Medulla oblongata (tissue), 1 donor: ENCODE measurements around the gene VCP.
A peak's percentile ranks its signal among the peaks of the same experiment; 100 is the strongest.

Source experiments
- DNase-seq: peaks from one replicate; pipeline ENCODE4 v3.0.0-alpha.2; 2015; ENCODE audit errors: extremely low spot score

The VCP gene

DNA sequence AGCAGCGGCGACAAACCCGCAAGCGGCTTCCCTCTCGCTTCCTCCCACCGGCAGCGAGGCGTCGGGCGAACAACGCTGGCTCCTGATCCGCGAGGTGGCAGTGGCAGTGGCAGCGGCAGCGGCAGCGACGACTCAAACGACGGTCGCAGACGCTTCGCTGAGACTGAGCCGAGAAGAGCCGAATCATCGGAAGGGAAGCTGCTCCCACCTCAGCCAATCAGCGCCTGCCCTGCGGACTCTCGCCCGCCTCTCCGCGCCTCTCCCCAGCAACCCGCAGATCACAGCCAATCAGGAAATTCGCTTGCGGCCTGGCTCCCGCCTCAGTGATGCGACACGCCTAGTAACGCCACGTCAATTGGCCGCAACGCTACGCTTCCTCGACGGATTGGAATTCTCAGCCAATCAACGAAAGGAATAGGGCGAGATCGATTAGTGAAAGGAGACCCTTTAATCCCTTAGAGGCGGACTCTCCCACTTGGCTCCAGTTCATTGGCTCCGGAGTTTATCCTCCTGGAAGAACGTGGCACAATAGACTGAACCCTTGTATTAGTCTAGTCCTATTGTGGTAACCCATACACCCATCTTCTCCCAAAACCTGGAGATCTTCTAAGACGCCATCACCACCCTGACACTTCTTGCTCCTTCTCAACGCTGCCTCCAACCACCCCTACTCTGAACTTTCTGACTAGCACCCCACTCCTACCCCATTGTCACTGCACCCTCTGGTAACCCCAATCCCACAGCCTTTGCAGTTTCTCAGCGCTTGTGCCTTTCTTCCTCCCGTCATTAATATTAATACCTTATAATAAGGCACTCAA is at the start of gene VCP:
Gene VCP, minus strand, starts transcription at position 165 of the 818 bp plus-strand sequence. CDS start 272 bp downstream, outside the sequence.
- peak; percentile 99 for DNase-seq

DNA sequence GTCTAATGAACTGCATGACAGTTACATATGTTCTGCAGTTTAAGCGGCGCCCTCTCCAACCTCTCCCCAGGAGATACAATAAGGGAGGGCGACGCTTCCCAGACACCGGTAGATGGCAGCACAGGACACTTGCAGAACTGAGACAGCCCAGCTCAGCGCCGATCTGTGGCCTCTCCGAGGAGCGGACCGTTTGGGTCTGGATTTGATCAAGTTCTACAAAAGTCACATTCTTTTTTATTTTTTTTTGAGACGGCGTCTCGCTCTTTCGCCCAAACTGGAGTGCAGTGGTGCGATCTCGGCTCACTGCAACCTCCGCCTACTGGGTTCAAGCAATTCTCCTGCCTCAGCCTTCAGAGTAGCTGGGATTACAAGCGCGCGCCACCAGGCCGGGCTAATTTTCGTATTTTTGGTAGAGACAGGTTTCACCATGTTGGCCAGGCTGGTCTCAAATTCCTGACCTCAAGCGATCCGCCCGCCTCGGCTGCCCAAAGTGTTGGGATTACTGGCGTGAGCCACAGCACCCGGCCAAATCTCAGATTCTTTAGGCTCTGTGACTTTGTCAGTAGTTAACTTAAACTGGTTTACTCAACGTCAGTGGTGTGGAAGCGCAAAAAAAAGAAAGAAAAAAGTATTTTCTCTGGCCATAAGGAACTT is 44.6 kb upstream of the VCP start:
- DNase-seq = peak; percentile 97

DNA sequence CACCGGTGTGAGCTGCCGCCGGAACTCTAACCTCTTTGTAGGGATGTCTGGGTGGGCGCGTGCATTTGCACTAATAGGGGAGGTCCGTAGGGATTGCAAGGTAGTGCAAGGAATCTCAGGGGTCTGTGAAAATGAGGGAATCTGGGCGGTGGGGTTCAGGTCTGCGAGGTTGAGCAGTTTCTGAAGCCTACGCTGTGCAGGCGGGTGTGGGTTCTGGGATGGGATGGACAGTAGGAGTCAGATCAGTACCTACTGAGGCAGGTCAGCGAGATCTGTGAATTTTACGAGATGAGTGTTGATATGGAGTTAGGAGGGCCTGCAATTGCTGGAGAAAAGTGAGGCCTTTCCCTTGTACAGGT is 44.1 kb upstream of the VCP start:
- DNase-seq = no peak

DNA sequence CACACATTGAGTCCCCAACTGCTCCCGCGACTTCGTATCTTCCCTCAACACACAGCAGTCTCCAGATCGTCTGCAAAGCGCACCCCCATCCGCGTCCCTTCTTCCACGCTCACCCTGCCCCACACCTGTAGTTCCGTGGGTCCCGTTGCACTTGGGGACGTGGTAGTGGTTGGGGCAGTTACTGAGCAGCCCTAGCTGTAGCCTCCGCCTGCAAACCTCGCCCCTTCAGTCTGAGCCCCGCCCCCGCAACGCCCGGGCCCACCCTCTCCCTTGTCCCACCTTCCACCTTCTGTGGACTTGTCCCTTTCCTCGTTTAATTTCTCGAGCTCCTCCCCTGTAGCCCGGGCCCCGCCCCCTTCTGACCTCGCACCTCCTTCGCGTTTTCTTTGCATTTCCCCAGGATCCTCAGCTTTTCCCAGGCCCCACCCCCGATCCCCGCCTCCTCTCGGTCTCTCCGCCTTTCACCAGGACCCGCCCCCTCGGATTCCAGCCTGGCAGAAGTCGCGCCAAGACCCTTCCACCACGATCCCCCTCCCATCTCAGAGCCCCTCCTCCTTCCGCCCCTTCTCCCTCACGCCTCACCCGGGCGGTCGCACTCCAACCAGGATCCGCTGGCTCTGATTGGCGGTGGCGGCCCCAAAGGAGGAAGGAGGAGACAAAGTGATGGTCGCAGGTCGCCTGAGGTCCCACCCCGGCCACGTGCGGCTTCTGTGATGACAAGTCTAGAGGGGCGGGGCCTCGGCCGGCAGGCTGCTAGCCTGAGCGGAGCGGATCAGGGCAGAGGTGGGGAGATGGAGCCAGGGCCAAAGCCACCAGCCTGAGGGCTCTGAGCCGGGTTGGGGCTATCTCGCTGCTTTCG is 43.5 kb upstream of the VCP start, which contains the start of gene ATOSB:
Gene ATOSB, minus strand, starts transcription at position 183 of the 859 bp plus-strand sequence. CDS start 7,588 bp downstream, outside the sequence.
- peak; percentile 91 for DNase-seq

DNA sequence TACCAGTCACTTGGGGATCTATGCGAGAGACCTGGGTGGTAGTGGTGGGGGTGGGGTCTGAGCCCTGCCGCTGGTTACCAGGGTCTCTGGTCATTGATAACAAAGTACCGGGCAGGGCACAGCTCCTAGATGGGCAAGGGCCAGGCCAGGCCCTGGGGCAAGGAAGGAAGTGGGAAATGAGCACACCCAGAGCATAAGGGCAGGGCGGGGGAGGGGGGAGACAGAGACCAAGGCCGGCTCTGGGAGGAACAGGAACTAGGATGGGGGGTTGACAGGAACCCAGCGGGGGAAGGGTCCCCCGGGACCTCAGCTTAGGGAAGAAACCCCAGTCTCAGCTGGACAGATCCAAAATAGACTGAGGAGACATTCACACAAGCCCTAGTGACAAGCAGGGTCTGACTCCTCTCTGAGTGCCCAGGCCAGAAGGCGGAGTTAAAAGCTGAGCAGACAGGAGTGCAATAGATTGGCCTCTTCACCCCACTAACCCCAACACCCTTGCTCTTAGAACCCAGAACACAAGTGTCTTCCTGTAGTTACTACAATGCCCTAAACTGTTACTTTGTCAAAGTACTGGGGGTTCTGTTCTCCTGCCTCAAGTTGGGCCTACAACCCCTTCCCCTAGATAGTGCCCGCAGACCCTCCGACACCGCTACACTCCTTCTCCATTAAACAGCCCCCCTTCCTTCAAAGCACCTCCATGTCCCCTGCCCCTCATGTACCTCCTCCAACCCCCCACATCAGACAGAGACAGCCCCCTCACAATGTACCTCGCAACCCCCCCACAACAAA is 42.6 kb upstream of the VCP start:
- DNase-seq = peak; percentile 67

DNA sequence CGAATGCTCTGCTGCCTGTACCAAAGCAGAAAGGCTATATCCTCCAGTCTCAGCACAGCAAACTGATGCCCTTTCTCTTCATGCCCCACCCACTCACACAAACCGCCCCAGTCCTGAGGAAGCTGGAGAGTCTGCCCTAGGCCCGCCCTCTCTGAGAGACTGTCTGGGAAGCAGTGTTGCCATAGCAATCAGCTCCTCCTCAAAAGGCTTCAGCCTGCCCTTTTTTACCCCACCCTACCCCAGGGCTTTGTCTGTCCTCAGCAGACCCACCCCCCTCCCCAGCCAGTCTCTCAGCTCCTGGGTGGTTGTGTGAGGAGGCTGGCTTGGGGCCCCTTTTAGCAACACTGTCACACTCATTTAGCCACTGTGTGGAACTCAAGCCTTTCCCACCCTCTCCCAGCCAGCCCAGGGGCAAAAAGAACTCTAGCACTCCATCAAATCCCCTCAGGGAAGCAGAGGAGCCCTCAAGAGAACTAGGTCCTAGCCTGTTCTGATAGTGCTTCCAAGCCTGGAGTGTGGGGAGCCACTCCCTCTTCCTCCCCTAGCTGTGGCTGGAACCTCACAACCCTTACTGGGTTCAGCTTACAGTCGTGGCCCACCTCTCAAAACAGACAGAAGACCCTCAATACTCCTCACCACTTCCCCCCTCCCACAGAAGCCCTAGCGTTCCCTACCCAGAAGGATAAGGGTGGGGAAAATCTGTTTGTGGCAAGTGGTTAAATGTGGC is 41.9 kb upstream of the VCP start:
- DNase-seq = peak; percentile 94

DNA sequence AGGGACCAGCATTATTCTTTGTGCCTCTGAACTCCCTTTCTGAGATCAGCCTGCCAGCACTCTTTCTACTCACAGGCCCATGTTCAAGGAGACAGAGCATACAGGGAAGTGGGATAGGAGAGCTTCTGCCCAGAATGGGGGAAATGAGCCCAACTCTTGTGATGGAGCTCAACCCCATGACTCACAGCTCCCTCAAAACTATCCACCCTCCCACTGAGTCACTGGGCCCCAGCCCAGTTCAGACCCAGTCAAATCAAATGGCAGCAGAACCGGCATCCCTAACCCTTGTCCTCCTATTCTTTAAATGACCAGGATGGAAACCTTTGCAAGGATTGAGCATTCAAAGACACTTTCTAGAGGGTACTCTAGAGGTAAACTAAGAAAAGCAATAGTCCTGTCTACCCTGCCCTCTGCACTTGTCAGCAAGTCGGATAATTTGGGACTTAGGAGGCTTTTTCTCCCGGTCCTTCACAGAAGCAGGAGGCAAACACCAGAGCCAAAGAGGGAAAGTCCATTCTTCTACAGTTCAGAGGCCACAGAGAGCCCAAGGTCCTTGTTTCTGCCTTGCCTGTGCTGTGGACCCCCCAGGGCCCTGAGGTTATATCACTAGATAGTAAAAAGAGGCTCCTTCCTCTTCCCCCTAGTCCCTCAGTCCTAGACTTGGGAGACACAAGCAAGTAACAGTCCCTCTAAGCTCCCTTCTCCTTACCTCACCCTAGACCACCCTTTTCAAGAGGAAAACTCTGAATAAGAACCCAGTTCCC is 40.0 kb upstream of the VCP start:
- peak; percentile 59 for DNase-seq

DNA sequence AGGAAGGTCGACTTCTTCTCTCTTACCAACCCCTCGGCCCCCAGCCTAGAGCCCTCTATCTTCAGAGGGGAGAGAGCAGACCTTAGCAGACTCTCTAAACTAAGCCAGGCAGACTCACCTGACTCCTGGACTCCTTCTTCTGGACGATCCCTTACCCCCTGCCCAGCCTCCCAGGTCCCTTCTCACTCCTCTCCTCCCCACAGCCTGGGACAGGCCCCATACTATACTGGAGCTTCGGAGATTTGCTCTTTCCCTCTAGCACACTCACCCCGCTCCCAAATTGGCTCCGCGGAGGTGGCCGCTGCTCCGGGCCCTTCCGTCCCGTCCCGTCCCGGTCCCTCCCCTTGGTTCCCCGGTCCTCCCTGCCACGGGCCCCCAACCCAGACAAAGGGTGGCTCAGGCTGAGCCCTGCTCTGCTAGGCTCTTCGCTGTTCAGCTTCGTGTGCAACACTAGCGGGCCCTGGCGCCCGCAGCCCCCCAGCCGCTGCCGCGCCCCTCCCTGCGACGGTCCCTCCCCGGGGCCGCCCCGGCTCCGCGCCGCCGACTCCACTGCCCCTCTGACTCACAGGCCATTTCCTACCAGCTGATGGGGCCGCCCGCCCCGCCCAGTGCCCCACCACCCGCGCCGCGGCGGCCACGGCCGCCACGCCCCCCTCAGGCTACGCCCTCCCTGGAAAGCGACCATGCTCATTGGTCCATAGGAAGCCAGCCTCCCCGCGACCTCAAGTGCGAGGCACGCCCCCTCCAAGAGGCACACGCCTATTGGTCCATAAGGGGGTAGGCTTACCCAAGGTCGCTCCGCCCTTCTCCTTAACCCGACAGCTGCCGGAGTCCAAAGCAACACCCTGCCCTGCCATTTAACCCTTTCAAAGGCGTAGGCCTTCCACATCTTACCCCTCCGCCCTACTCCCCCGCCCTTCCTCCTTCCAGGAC is 38.8 kb upstream of the VCP start:
- DNase-seq = peak; percentile 99

DNA sequence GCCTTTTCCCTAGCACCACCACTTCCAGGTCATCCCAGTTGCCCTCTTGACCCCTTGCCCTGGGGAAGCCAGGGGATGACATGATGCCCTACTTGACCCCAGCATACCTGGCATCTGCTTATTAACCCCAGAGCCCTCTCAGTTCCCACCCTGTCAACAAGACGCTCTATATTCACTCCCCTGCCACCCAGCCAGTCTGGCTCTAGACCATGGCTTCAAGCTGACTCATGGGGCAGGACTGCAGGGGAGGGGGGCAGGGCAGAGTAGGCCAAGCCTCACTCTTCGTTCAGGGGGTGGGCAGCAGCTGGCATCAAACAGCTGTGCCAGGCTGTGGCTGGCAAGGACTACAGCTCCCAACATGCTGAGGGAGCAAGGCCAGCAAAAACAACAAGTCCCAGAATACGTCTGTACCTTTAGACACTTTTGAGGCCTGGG is 37.9 kb upstream of the VCP start:
- peak; percentile 78 for DNase-seq

DNA sequence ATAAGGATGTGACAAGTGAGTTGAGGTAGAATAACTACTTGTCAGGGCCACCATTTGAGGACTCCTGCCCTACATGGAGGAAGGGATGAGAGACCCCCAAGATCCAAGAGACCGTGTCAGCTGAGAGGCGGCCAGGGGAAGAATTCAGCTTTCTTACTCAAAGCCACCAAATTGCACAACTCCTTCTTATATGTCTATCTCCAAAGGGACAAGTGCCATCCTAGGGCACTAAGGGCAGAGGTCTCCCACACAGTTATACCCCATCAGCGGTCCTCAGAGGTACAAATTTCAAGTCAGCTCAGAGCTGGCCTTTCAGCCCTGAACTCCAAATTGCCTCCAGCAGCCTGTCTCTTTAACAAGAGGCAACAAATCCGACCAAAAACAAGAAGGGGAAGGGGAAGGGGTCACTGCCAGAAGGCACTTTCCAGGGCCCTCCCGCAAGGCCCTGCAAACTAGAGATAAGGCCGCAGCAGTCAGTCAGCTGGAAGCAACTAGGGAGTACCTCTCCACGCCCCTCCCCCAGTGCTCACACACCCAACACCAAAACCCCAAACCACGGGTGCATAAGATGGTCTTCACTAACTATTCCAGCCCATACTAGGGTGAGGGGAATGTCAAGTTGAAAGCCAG is 36.6 kb upstream of the VCP start:
- no peak for DNase-seq

DNA sequence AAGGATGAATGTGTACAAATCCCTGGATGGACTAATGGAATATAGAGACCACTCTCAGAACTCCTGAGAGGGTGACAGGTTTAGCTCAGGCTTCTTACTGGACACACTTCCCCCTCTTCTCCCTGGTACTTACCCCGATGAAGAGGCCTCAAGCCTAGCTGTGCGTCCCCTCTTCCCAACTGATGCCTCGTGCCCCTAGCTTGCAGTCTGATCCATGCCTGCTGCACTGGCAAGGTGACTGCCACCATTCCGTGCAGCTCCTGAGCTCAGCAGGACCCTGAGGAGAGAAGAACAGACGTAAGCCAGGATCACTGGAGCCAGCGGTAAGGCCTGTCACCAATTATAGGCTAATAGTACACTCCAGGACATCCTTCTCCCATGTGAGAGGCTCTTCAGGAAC is 36.0 kb upstream of the VCP start:
- DNase-seq = no peak

DNA sequence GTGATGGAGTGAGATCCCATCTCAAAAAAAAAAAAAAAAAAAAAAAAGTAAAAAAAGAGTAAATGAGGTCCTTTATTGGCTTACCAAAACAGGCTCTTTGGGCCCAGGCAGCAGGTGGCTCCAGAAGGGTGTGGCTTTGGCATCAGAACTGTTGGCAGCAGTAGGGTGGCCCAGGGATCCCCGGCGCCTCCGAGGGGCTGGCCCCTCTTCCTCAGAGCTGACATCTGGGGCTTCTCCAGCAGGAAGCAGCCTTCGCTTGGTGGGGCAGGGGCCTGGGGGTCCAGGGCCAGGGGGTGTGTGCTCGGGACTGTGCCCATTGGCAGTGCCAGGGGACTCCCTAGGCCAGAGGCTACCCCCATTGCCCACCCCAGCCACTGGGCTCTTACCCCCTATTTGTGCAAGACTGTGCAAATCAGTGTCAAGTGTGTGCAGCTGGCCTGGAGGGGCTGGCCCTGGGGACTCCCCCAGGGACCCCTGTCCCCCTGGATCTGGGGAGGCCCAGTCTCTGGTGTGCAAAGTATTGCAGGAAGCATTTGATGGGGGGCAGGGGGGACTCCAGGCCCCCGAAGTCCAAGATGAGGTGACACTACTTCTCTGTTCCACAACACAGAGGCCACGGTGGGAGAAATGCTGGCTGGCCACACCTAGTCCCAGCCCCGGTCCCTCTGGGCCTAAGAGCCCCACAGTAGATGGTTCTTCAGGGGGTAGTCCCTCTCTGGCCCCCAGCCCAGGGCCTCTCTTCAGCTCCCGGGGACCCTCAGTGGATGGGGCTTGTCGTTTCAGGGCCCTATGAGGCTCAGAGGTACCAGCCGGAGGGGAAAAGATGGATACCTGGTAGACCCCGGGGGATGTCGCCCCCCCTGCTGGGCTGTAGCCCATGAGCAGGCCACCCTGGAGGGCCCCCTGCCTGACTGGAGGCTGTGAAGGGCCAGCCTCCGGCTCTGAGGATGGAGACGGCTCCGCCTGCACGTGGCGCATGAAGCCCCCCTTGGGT is 35.2 kb upstream of the VCP start:
- DNase-seq = no peak

DNA sequence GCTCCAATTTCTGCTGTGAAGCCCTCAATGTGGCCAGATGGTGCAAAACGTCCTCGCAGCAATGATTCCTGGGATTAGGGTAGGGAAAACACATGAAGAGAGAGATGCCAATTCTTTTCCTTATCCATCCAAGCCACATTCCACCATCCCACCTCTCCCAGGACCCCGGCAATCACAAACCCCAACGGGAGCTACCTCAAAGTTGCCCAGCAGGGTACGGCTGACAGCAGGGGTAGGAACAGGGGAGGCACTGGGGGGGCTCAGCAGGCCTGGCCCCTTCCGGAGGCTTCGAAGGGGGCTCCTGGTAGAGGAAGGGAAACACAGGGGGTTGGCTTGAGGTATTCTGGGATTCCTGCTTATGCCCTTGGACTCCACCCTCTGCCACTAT is 33.9 kb upstream of the VCP start:
- no peak for DNase-seq

DNA sequence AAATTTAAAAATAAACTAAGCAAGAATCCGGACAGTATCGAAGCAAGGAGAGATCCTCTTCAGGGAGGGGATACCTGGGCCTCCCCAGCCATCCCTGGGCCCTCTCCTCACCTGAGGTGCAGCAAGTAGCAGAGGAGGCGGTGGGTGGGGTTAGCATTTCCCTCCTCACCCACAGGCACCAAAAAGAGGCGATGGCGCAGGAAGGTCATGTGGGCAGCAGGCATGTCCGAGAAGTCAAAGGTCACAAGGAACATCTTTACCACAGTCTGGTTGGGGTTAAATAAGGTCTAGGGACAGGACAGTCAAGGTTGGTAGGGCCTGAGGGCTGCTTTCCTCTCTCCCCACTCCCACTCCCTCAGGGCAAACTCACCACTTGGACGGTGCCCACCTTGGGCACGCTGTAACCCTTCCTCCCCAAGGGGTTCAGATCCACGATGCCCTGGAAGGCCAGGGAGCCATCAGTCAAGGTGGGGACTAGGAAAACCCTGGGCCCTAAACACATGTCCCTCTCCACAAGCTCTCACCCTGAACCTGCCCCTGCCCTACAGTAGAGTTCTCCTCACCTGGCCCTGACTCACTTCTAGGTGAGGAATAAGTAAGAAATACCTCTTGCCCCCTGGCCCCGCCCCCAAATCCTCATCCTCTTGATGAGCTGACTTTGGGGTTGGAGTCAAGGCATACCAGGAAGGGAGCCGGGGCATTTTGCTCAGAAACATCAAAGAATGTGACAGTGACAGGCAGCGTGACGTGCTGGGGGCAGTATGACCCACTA is 33.3 kb upstream of the VCP start:
- no peak for DNase-seq

DNA sequence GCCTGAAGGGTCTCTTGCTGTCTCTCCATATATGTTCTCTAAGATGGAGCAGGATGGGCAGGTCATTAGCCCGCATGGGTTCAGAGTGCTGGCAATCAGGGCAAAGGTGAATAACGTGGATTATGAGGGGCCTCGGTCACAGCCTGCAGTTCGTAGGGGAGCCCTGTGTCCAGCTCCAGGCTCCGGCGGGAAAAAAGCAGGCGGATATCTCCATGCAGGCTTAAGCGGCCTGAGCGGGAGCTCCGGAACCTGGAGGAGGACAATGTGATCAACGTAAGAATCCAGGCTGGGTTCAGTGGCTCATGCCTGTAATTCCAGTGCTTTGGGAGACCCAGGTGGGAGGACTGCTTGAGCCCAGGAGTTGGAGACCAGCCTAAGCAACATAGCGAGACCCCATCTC is 32.7 kb upstream of the VCP start:
- no peak for DNase-seq

DNA sequence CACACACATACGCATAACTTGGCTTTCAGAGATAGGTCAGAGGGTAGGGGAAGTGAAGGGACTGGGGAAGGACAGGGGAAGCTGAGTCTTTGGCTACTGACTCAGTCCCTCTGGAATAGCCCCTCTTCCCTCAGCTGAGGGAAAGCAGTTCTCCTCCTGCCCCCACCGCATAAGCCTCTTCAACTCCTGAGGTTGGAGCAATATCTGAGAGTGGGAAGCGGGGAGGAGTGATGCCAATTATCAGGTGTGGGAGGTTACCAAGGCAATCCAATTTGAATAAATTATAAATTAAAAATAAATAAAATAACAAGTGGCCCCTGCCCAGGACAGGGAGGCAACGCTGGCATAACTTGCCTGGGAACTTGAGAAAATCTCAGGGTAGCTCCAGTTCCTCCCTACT is 32.2 kb upstream of the VCP start:
- no peak for DNase-seq
